MCF 10A (cell line): ENCODE data around the gene WDFY3. TPM values are rescaled to one million over a fixed set of nuclear protein-coding genes. Genes with fewer than 3 reads are reported as not detected.
A peak's percentile ranks its signal among the peaks of the same experiment; 100 is the strongest.

Experiments used
- BruUV-seq: library from RNA; stranded (reverse); fragments of 400-500 nt; replicated peaks from 2 replicates; lab custom pipeline; 2021; lab: Mats Ljungman, UMichigan
- CTCF ChIA-PET: fragments of 300-600 bp; sonication (Branson Sonifier 250); formaldehyde crosslinking; extraction: SDS; loops from one replicate; lab custom pipeline; 2021; ENCODE audit warnings: antibody characterized with exemption, inconsistent platforms; lab: Yijun Ruan, JAX
- POLR2A ChIA-PET: fragments of 300-600, 350-650 bp; sonication (Branson Sonifier 250); formaldehyde crosslinking; extraction: SDS; loops from one replicate; lab custom pipeline; 2020; ENCODE audit warnings: antibody characterized with exemption, inconsistent platforms; lab: Yijun Ruan, JAX
- DNase-seq: peaks from one replicate; pipeline ENCODE4 v3.0.0-alpha.2; 2018; ENCODE audit not compliant: unreplicated experiment
- H3K27ac Mint-ChIP-seq: one replicate; pipeline ENCODE4 v1.8.0; 2022; ENCODE audit warnings: mild to moderate bottlenecking, low read depth, mixed read lengths; ENCODE audit not compliant: unreplicated experiment
- H3K27me3 Mint-ChIP-seq: one replicate; pipeline ENCODE4 v1.8.0; 2022; ENCODE audit warnings: mixed read lengths; ENCODE audit not compliant: insufficient read depth, unreplicated experiment
- H3K36me3 Mint-ChIP-seq: one replicate; pipeline ENCODE4 v1.8.0; 2022; ENCODE audit warnings: mild to moderate bottlenecking, moderate library complexity, mixed read lengths; ENCODE audit not compliant: insufficient read depth, unreplicated experiment
- H3K4me1 Mint-ChIP-seq: one replicate; pipeline ENCODE4 v1.8.0; 2022; ENCODE audit warnings: mixed read lengths; ENCODE audit not compliant: insufficient read depth, unreplicated experiment
- H3K4me3 Mint-ChIP-seq: one replicate; pipeline ENCODE4 v1.8.0; 2022; ENCODE audit warnings: mild to moderate bottlenecking, moderate library complexity, mixed read lengths; ENCODE audit not compliant: unreplicated experiment
- H3K9me3 Mint-ChIP-seq: one replicate; pipeline ENCODE4 v1.8.0; 2022; ENCODE audit warnings: mixed read lengths; ENCODE audit not compliant: unreplicated experiment
- CTCF ChIP-seq: fragments of 200-600 bp; IDR thresholded peaks from one replicate; pipeline ENCODE4 v1.8.0; 2022; ENCODE audit warnings: antibody characterized with exemption, mild to moderate bottlenecking; ENCODE audit not compliant: unreplicated experiment
- intact Hi-C: fragments of 100-400 bp; cut with micrococcal nuclease; formaldehyde crosslinking; loops from 2 replicates; pipeline ENCODE4 v1.14.1; 2022
- total RNA-seq: library from RNA; stranded (reverse); gene quantifications from 2 replicates; pipeline ENCODE4 v1.2.3, GENCODE V29; 2022

Gene WDFY3
- total RNA-seq, 1 experiment from 2014 or later, result 90.7 TPM

DNA sequence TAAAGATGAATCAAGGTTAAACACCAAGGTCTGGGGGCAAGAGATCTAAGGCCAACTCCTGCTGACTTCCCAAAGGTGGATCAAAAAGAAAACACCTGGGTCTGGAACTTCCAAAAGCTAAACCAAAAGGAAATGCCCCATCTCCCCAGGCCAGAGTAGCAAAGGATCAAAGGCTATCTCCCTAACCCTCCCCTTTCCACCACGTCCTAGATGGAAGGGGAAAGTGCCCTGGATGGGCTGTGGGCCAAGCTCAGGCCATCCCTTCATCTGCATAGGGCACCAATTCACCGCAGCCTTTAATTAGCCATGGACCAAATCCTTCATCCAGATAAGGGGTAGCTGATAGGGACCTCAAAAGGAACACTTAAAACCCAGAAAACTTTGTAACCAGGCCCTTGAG, 100.2 kb downstream of the WDFY3 start:
- BruUV-seq, result no TSS peak

GRCh38 chr4:84865600-84865999, 100.9 kb downstream of the WDFY3 start:
- Mint-ChIP-seq H3K4me3 (no peak overlapping the region), H3K36me3 (peaks cover 6% of the 10 kb centered on the region), H3K27me3 (no peaks in the 10 kb centered on the region), H3K4me1 (peaks cover 6% of the 10 kb centered on the region), H3K27ac (peak overlapping the region; percentile 37), H3K9me3 (no peaks in the 10 kb centered on the region)
- no TSS peak for BruUV-seq
- no peak for DNase-seq
- intact Hi-C loops, result no loop called here
- no peak for TF ChIP-seq CTCF
- ChIA-PET CTCF (no interaction called here), POLR2A (no interaction called here)

More for the DNA sequence above, 100.2 kb downstream of the WDFY3 start:
- Mint-ChIP-seq H3K27ac (no peak overlapping the region), H3K27me3 (no peaks in the 10 kb centered on the region), H3K4me3 (no peak overlapping the region), H3K4me1 (peaks cover 10% of the 10 kb centered on the region), H3K36me3 (peaks cover 6% of the 10 kb centered on the region), H3K9me3 (no peaks in the 10 kb centered on the region)
- ChIA-PET CTCF (interaction anchor here (0.5 to 0.6 kb wide), 2 partner anchors 158 to 349 kb away, joined by 3 read pairs; no protein-coding TSS in a partner anchor), POLR2A (no interaction called here)
- no peak for DNase-seq
- intact Hi-C loops, result no loop called here
- no peak for TF ChIP-seq CTCF

DNA sequence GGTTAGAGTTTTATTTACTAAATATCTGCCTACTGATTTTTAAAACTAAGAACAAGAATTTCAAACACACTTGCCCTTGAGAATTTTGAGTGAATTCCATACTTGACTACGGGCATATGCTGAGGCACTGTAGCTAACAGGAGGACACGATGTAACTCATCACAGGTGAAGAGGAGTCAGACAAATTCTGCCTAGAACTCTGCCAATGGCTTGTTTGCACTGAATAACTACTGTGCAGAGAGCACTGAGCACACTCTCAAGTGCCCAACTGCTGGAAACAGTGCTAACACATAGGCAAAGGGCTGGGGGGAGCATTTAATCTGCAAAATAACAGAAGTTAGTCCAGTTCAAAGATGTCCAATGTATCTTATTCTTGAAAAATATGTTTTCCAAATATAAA, 104.4 kb downstream of the WDFY3 start:
- ChIA-PET CTCF (no interaction called here), POLR2A (interaction anchor here (0.6 kb wide), 1 partner anchor 15 kb away, joined by 3 read pairs; no protein-coding TSS in a partner anchor)
- H3K27ac Mint-ChIP-seq, result no peak overlapping the region
- no peaks in the 10 kb centered on the region for H3K27me3 Mint-ChIP-seq
- DNase-seq, result no peak
- no peak for TF ChIP-seq CTCF
- H3K4me1 Mint-ChIP-seq, result no peaks in the 10 kb centered on the region
- H3K9me3 Mint-ChIP-seq, result no peaks in the 10 kb centered on the region
- peaks cover 27% of the 10 kb centered on the region for H3K36me3 Mint-ChIP-seq
- H3K4me3 Mint-ChIP-seq, result no peak overlapping the region
- intact Hi-C loops, result no loop called here
- no TSS peak for BruUV-seq

GRCh38 chr4:84857296-84857695, 109.2 kb downstream of the WDFY3 start:
- ChIA-PET CTCF (no interaction called here), POLR2A (no interaction called here)
- H3K27ac Mint-ChIP-seq, result no peak overlapping the region
- no peaks in the 10 kb centered on the region for H3K27me3 Mint-ChIP-seq
- no peaks in the 10 kb centered on the region for H3K4me1 Mint-ChIP-seq
- intact Hi-C loops, result no loop called here
- H3K9me3 Mint-ChIP-seq, result no peaks in the 10 kb centered on the region
- no peak for DNase-seq
- TF ChIP-seq CTCF, result no peak
- no TSS peak for BruUV-seq
- no peak overlapping the region for H3K4me3 Mint-ChIP-seq
- H3K36me3 Mint-ChIP-seq, result peaks cover 27% of the 10 kb centered on the region
